Measurements from ENCODE around the gene C1orf105.

DNA sequence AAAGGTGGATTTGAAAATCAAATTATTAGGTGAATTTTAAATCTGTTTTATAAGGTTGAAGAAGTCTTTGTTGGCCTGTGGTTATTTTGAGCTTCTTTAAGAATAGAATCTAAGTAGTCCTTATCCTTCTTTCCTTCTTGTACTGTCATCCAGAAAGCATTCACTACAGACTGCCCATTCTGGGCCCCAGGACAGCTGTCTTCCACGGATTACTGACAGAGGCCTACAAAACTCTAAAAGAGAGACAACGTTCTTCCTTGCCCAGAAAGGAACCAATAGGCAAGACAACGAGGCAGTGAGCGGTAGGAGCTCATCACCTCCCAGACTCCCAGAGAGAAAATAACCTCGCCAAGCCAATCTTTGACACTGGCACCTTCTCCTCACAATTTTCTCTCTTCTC is 47.8 kb downstream of the C1orf105 start:
- TF ChIP-seq, protein P1, sequence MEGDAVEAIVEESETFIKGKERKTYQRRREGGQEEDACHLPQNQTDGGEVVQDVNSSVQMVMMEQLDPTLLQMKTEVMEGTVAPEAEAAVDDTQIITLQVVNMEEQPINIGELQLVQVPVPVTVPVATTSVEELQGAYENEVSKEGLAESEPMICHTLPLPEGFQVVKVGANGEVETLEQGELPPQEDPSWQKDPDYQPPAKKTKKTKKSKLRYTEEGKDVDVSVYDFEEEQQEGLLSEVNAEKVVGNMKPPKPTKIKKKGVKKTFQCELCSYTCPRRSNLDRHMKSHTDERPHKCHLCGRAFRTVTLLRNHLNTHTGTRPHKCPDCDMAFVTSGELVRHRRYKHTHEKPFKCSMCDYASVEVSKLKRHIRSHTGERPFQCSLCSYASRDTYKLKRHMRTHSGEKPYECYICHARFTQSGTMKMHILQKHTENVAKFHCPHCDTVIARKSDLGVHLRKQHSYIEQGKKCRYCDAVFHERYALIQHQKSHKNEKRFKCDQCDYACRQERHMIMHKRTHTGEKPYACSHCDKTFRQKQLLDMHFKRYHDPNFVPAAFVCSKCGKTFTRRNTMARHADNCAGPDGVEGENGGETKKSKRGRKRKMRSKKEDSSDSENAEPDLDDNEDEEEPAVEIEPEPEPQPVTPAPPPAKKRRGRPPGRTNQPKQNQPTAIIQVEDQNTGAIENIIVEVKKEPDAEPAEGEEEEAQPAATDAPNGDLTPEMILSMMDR (optimal IDR thresholded peaks at IDR 0.05 in 1 of 3, IDR thresholded peaks at IDR 0.05 in 1 of 3, conservative IDR thresholded peaks at IDR 0.05 in 1 of 3; ENCODE audit: extremely low read depth in 1 of 3, insufficient read depth in 2 of 3, low read length in 3 of 3), result no peak
- TF ChIP-seq EZH2 (IDR thresholded peaks at IDR 0.05; ENCODE audit: low read length), result no peak

Data from keratinocyte (primary cell).